ENCODE measurements around the gene GMDS.

The GMDS gene

DNA sequence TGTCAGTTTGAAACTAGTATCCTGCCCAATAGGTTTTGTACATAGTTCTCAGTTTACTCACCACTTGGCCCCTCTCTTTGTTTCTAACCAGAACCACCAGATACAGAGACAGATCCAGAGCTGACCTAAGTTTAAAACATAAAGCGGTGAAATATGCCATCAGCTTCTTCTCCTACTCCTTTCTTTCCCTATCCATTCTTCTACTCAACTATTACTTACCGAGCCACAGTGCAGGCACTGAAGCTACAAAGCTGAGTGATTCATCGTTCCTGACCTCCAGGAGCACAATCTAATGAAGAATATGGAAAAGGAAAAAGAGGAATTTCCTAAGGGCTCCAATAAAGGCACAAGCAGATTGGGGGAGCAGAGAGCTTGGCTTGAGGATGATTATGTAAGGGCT is 349.7 kb downstream of the GMDS start:
- no peak for DNase-seq (ENCODE audit: low spot score)

DNA sequence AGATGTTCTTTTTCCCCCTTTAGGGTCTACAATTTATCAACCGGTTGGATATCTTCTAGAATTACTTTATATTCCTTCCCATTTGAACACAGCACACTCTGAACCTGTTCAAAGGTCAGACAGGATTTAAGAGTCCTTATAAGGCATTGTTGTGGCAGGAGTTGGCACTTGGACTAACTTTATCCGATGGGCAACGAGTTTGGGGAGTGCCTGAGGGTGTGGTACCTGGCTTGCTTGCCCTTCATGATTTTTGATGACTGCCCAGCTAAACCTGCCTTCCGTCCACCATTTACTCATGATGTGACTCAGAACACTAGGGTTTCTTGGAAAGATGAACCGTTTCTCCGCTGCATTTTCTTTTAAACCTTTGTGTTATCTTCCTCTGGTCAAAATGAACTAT is 350.5 kb downstream of the GMDS start:
- DNase-seq (ENCODE audit: low spot score), result no peak

DNA sequence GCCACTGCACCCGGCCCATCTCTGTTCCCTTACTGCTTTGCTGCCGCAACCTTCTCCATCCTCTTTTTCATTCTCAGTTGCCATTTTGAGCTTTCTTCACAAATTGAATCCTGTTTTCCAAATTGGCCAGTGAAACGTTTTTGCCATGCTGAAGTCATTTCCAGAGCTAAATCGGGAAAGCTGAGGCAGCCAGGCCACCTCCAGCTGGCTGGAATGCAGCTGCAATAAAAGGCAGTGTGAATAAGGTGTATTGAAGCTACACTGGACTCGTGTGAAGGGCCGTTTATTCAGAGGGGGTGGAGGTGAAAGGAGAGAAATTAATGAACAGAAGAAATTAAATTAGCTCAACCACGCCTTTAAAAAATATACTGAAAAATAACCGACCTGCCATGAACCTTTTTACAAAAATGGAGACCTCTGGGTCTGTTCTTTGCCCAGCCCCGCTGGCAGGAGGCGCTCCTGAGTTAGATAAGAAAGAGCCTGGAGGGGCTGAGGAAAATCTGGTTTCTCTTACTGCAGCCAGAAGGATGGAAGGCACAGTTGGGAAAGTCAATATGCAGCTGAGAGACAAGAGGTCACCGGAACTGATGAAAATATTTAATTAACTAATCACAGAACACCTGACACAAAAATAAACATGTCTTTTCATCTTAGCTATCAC is 351.8 kb downstream of the GMDS start:
- no peak for DNase-seq (ENCODE audit: low spot score)

DNA sequence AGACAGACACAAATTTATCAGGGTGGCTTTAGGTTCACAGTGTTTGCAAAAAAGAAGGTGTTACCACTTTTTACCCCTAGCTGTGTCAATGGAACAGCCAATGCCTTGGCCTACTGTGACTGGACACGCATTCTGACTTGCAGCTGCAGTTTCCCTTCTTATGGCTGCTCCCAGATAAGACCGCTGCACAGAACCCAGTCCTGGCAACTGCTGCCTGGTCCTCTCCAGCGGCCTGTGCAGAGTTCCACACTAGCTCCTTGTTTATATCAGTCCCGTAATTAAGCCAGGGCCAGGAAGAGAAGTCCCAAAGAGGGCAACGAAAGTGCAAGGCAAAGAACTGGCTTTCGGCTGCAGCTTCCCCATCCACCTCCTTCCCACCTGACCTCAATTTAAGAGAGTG is 352.7 kb downstream of the GMDS start:
- no peak for DNase-seq (ENCODE audit: low spot score)

DNA sequence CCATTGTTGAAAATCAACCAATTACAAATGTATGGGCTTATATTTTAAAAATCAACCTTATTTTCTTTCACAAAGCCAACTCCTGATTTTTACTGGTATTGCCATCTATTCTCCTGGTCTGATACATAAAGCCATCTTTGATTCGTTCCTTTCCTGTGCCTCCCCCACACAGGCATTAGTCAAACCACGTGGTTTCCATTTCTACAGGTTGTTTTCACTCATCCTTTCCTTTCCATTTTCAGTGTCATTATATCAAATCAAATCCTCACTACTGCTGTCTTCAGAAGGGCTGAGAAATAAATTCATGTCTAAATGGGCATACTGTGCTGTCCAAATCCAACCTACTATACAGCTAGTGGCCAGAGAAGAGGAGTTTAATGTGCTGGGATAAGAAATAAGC is 354.4 kb downstream of the GMDS start:
- DNase-seq (ENCODE audit: low spot score), result no peak

DNA sequence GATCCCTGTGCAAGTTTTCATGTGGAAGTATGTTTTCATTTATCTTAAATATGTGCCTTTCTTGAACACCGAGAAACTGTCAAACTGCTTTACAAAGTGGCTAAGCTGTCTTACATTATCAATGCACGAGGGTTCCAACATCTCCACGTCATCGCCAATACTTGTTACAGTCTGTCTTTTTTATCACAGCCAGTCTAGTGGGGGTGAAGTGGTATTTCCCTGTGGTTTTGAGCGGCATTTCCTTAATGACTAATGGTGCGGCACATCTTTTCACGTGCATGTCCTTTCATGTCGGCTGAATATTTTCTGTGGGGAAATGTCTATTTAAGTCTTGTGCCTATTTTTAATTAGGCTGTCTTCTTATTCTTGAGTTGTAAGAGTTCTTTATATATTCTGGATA is 355.3 kb downstream of the GMDS start:
- DNase-seq (ENCODE audit: low spot score), result no peak

DNA sequence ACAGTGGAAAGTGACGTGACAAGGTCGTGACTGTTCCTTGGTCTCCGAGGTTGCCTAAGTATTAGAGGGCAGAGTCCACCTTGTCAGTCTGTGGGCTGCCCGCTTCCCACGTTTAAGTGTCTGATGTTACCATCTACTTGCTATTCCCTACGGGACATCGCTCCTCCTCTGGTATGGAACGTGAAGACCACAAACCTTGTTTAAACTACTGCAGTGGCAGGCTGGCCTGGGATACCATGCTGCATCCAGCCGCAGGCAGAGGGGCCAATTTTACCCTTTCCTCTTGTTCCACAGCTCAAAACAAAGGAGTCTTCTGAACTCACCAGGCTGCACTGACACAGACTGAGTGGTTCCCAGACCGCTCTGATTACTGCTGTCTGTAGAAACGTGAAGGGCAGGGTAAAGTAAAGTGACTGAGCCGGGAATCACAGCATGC is 359.8 kb downstream of the GMDS start:
- no peak for DNase-seq (ENCODE audit: low spot score)

DNA sequence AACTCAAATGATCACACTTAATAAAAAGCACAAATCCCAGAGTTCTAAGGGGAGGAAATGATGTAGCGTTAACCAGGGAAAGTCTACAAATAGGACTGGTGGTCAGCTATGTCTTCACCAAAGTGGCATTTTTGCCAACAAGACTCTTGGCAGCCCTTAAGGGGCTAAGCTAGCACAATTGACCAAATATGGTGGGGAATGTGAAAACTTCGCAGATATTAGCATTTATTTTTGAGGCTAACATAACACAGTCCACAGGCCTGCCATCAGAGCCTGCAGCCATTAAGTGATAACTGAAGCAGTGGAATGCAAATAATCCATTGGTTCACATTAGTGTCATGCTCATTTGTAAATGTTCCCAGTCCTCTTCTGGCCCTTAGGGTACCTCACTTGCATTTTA is 361.1 kb downstream of the GMDS start:
- no peak for DNase-seq (ENCODE audit: low spot score)

DNA sequence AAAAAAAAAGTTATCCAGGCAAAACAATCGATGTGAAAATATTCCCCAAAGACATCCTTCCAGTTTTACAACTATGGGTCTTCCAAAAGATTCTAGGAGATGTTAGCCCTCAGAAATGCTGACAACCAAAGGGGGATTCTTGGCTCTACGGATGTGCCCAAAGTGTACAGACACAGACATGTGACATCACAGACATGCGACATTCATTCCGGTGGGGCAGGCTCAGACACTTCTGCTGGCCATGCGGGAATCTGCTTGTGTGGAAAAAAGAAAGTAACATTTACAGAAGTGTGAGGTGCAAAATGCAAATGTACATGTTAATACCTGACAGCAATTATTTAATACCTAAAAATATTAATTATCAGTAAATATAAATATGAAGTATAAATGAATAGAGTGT is 367.1 kb downstream of the GMDS start:
- no peak for DNase-seq (ENCODE audit: low spot score)

DNA sequence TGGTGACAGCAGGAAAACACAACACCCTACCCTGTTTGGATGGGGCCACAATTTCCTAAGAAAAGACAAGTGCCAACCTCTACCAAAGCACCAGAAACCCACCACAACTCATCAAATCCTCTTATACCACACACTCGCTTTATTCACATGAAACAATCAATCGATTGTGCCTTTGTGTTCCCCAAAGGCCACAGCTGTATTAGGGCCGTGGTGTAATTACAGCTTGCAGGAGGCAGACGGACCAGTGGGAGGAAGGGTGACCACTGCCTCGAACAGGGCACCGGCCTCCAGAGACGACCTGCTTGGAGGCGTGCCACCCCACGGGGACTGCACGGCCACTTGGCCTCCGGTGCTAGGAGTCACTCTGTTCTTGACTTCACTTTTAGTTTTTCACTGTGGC is 371.6 kb downstream of the GMDS start:
- DNase-seq (ENCODE audit: low spot score), result no peak

DNA sequence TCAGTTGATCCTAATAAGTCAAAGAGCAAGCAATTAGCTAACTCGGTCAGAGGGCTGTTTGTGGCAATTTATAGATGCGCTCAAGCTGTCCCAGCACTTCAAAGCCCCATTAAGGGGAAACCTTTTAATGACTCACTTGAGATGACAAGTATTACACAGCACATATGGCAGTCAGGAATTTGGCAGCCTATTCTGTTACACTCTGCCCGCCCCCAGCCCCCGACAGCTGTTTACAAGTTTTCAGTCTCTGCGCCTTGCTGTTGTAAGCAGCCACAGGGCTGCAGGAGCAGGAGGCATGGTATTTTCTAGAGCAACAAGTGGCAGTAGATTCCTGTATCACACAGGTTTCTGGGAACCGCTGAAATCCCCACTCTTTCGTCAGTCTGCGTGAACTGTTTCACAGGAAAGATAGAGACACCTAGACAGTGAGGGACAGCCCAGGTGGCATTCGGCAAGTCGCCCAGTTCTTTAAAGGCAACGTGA is 372.7 kb downstream of the GMDS start:
- DNase-seq (ENCODE audit: low spot score), result no peak

DNA sequence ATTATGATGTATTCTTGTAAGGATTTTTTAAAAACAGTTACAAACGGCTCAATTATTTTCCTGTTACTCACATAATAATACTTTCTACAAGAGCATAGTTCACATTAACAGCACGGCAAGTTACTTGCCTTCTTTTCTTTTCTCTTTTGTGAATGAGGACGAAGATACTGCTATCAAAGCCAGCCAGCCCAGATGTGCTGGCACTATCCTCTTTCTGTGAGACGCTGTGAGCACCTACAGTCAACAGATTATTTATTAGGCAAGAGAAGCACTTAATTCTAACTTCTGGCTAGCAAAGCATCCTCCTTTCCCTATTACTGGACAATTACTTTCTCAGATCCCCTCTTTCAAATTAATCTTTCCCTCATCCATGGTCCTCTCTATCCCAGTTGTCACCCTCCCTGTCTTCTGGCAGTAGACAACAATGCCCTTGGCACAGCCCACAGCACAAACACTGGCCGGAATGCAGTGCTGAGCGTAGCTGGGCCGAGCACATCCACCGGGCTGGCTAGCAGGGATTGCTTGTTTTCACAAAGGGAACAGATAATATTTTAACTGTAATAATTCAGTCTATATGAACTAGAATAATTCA is 373.6 kb downstream of the GMDS start:
- no peak for DNase-seq (ENCODE audit: low spot score)

DNA sequence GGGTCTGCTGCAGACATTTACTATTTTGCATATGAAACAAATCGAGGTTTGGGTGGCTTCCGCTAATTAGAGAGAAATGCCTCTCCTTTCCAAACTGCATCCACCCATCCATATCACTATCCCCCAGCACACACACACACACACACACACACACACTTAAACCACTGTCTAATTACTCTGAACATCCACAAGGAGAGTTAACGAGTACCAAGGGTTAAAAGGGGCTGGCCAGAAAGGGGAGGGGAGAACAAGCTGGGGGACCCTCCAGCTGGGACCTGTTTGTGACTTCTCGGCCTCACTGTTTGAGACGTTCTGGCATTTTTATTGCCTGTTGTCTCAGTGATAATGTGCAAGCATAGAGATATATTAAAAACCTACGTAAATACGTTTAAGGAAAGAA is 374.5 kb downstream of the GMDS start:
- DNase-seq (ENCODE audit: low spot score), result no peak

DNA sequence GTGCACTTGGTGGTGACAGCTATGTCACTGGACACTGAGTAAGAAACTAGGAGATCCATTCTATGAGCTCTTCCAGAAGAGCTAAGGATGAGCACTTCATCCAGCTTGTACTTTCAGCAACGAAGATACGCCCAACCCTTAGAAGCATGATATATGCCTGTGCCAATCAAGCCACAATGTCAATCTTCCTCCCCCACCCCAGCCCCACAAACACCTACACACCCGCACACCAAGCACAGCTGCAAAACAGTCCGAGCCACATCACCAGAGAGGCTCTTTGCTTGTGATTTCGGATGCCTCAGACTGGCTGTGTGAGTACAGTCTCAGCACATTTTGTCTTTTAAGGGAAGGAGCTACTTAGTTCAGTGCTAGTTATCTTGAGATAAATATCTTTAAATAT is 375.2 kb downstream of the GMDS start:
- DNase-seq (ENCODE audit: low spot score), result no peak

DNA sequence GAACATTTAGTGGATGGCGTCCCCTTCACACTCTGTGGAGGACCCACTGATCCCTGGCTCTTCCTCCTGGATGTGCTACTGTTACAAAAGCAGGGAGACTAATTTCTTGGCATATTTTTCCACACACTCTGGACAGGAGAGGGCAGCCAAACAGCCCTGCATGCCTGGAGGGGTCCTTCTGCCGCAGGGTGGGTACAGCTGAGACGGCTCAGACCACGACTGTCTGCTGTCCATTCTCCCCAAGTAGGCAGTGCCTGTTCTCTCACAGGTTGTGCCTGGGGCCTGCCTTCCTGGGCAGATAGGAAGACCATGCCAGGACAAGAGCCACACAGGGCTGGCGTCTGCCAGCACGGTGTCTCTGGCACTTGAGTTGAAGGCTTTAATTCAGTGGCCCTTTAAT is 375.6 kb downstream of the GMDS start:
- DNase-seq (ENCODE audit: low spot score), result no peak

DNA sequence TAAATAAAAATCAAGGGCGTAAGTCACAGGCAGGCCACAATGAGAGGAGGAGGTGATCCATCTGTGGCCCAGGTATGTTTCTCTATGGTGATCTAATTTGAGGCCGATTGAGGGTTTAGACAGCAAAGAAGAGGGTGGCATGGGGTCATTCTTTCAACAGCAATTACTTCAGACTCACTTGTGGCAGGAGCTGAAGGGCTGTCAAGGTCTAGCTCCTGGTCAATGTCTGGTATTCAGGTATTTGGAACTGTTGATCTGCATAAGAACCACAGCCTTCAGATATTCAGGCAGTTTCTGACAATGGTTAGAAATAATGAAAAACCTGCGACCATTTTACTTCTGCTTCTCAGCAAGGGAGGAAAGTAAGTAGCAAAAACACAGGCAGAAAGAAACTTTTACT is 376.1 kb downstream of the GMDS start:
- no peak for DNase-seq (ENCODE audit: low spot score)

DNA sequence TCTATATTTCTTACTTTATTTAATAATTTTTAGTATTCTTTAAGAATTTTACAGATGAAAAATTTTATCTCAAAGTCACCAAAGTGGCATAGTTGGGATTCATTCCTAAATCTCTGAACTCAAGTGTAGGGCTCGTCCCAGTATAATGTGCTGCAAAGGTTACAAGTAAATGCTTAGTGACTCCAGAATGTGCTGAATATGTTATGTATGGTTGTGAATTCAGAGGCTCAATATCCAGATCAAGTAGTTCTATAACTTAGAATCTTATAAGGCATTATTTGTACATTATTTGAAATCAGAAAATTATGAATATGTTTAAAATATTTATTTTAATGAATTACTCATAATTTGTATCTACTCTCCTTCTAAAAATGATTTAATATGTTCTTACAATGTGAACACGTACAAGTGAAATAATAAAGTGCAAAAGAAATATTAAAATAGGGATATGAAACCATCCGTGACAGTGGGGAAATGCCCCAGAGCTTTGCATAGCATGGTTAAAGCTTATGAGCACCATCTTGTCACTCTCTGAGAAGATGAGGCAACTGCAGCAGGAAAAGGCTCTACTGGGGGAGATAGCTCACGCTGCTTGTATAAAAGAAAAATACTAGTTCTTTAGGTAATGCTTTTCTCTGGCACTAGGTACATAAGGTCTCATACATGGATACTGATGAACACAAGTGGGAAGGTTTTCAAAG is 376.7 kb downstream of the GMDS start:
- DNase-seq (ENCODE audit: low spot score), result no peak

DNA sequence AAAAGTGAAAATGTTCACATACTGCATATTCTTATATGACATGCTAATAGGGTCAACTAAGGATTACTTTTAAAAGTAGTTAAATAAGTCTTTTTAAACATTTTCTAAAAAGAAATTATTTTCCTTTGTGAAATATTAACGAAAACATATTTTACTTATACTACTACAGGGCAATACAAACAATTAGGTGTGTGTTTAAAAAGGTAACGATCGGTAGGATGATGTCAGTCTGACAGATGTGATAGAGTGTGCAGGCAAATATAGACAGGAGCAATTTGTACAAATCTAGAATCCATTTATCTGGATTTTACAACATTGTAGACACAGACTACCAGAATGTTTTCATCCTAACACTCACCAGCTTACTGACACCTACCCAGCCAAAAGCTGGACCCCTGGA is 378.2 kb downstream of the GMDS start:
- no peak for DNase-seq (ENCODE audit: low spot score)

DNA sequence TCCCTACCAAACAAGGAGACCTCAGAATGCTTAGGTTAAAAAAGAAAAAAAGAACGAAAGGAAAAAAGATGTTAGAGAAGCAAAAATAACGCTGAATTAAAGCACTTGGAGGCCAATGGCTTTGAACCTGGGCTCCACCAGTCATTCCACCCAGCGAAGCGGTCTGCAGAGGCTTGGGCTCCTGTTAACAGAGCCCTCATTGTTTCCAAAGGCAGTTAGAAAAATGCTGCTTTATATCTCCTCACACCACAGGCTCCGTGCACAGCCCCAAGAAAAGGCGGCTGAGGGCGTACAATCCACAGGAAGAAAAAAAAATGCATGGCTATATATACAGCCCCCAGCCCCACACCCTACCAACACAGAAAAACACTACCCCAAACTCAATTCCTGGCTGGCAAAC is 379.8 kb downstream of the GMDS start:
- DNase-seq (ENCODE audit: low spot score), result no peak

DNA sequence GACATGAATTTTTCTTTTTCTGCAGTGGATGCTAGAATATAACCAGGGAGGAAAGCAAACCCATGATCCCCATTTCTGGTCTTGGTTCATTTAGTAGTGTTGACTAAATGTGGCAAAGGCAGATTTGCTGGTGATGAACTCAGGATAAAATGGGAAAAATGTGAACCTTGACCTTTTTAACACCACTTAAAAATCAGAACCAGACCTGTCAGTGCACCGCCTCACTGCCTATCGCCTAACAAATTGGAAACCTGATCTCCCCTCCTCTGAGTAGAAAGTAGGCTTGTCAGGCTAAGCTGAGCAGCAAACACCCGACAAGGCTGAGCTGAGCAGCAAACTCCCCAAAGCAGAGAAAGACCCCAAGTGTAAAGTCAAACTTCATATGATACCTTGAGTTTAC is 380.9 kb downstream of the GMDS start:
- DNase-seq (ENCODE audit: low spot score), result no peak

DNA sequence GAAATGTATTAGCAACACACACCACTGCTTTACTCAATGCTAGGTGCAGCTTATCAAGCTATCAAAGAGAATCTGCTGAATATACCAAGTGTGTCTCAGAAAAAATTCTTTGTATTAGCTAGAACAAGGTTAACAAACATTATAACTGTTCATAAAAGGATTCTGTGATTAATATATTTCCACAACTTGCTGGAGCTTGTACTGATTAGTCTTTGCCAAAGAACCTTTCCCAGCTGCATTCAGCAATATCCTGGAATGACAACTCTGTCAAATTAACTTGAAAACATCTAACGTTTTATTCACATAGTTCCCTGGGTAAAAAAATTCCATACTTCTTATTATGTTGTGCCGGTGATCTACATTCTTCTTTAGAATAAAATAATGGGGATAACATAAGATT is 383.0 kb downstream of the GMDS start:
- no peak for DNase-seq (ENCODE audit: low spot score)

DNA sequence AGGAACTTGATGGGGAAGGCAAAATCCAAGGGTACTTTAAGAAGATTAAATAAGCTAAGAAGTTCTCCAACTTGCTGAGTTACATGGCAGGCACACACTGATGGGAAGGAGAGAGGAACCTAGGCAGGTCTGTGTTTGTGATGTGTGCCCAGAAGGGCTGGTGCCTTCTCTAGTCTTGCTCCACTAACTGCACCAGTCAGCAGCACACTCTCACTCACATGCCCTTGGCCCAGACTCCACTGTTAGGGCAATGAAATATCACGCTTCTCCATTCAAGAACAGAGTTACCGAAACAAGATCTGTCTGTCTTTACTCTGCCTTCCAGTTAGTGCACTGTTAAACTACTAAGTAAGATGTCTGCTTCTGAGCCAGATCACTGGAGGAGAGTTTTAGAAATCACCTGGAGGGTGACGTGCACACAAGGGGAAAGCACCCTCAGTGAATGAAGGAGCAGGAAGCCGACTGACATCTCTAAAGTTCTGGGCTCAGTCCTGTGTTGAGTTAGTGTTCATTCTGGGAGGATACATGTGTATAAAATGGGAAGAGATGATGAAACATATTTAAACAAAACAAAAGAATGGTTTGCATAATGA is 384.6 kb downstream of the GMDS start:
- DNase-seq (ENCODE audit: low spot score), result no peak

DNA sequence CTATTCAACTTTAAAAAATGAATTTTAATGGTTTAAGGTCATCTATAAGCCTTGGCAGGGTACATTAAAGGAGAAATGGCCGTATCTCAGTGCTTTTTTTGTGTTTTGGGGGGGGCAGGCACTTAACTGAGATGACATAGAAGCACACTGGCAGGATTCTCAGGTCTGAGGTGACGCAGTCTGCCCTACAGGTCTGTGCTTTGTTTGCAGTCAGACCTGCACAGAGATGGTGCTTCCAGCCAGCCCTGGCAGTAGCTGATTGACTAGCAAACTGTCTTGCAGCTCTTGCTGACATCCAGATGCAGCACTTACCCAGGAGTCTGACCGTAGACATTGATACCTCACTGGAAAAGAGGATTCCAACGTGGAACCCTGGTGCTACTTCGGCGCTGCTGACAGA is 386.5 kb downstream of the GMDS start:
- DNase-seq (ENCODE audit: low spot score), result no peak
